ENCODE data around the gene CNNM2. TPM values are rescaled to one million over a fixed set of nuclear protein-coding genes. Genes with fewer than 3 reads are reported as not detected.
"Not testable (repeated sequence)": the region's sequence is repeated elsewhere in the genome, so short reads cannot be mapped to it uniquely, and the experiment has no call there.

Gene CNNM2
- polyA plus RNA-seq, 3 donors from 2014 or later: 5.3 to 6.5 (median 5.8) TPM

GRCh38 chr10:103067099-103067477 is 149.0 kb downstream of the CNNM2 start:
- H3K4me1 Mint-ChIP-seq: peaks cover 28 to 31% of the 10 kb centered on the region in 2 donors
- not testable (repeated sequence) for DNase-seq, H3K36me3 Mint-ChIP-seq, H3K4me3 Mint-ChIP-seq, H3K27ac Mint-ChIP-seq, H3K9me3 Mint-ChIP-seq
- H3K27me3 Mint-ChIP-seq (ENCODE audit: low read depth in 3 of 3): peaks cover 0 to 10% (median 2%) of the 10 kb centered on the region in 3 donors

DNA sequence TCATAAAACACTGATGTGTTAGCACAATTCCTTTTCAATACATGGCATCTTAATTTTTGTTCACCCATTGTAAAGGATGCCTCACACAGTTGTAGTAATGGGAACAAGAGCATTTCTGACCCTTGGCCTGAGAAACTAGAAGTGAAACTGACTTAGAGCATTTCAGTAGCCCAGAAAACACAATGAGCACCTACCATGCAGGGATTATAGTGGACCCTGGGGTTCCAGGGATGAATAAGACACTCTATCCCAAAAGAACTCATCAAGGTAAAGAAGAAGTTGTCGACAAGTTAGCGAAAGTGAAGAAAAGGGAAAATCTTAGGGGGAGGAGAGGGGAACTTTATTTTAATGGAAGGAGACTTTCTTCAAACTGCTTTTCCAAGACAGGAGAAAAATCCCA is 149.4 kb downstream of the CNNM2 start:
- H3K4me3 Mint-ChIP-seq: no peak overlapping the region
- no peak for DNase-seq
- peaks cover 0 to 10% (median 2%) of the 10 kb centered on the region in 3 donors for H3K27me3 Mint-ChIP-seq (ENCODE audit: low read depth in 3 of 3)
- H3K27ac Mint-ChIP-seq: peak overlapping the region in 1 of 6 donors; percentile 51
- H3K4me1 Mint-ChIP-seq: peaks cover 28 to 31% of the 10 kb centered on the region in 2 donors
- no peaks in the 10 kb centered on the region for H3K9me3 Mint-ChIP-seq
- peaks cover 0 to 7% (median 3%) of the 10 kb centered on the region in 3 donors for H3K36me3 Mint-ChIP-seq

DNA sequence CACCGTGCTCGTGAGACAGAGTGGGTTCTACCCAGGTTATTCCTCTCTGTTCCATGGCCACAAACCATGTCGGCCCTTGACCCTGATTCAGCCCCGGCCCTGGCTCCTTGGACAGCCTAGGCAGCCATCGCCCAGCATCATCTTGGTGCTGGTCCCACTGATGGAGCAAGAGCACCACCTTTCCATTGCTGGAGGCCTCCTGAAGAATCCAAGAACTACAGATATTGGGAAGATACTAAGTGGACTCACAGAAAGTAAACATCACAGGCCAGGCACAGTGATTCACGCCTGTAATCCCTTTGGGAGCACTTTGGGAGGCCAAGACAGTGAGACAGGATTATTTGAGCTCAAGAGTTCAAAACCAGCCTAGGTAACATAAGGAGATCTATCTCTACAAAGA is 149.9 kb downstream of the CNNM2 start:
- Mint-ChIP-seq H3K36me3 (peaks cover 0 to 7% (median 3%) of the 10 kb centered on the region in 3 donors), H3K27ac (peak overlapping the region in 1 of 6 donors; percentile 48), H3K4me1 (peaks cover 28 to 31% of the 10 kb centered on the region in 2 donors), H3K9me3 (no peaks in the 10 kb centered on the region), H3K4me3 (no peak overlapping the region), H3K27me3 (ENCODE audit: low read depth in 3 of 3) (peaks cover 0 to 8% (median 2%) of the 10 kb centered on the region in 3 donors)
- no peak for DNase-seq

- Mint-ChIP-seq H3K27ac (peak overlapping the region; percentile 63 to 80 (median 74)), H3K4me1 (peaks cover 28 to 31% of the 10 kb centered on the region in 2 donors), H3K9me3 (no peaks in the 10 kb centered on the region), H3K36me3 (peaks cover under 1 to 9% (median 3%) of the 10 kb centered on the region in 3 donors), H3K27me3 (ENCODE audit: low read depth in 3 of 3) (peaks cover 0 to 8% (median 2%) of the 10 kb centered on the region in 3 donors), H3K4me3 (peak overlapping the region in 2 of 5 donors; percentile 40 to 46)
- peak; percentile 61 to 70 (median 69) for DNase-seq
Measured at GRCh38 chr10:103069453-103070331, 151.6 kb downstream of the CNNM2 start.

DNA sequence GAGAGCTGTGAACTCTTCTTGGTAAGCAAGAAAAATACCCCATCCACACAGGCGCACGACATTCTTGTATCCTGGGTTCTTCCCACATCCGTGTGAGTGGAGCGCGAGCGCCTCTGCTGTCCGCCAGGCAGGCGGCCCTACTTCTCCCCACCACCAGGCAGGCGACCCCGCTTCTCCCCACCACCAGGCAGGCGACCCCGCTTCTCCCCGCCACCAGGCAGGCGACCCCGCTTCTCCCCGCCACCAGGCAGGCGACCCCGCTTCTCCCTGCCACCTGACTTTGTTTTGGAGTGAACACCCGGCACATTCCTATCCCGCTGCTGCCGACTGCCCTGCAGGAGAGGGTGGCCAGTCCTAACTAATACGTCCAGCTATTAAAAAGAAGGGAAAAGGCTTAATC is 154.2 kb downstream of the CNNM2 start:
- no peak for DNase-seq
- H3K4me1 Mint-ChIP-seq: peaks cover 28 to 31% of the 10 kb centered on the region in 2 donors

DNA sequence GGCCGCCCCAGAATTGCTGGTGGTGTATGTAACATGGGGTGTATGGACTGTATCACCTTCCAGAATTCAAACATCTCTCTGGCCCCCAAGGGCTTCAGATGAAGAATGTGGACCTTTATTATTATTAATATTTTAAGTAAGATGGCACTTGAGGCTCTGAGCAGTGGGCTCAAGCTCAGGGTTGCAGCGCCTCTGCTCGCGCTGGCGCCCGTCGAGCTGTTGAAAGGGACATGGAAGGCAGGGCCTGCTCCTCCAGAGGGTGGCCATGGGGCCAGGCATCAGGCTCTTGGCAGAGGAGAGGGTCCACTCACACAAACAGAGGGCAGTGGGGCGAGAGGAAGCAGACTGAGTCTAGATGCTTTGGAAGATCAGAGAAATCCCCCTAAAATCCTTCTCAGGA is 154.8 kb downstream of the CNNM2 start:
- Mint-ChIP-seq H3K36me3 (peaks cover 15 to 17% (median 16%) of the 10 kb centered on the region in 3 donors), H3K27ac (no peak overlapping the region), H3K4me1 (peaks cover 28 to 31% of the 10 kb centered on the region in 2 donors), H3K4me3 (no peak overlapping the region), H3K27me3 (ENCODE audit: low read depth in 3 of 3) (peaks cover 0 to 5% (median 3%) of the 10 kb centered on the region in 3 donors), H3K9me3 (no peaks in the 10 kb centered on the region)
- no peak for DNase-seq

More for the DNA sequence above, 154.2 kb downstream of the CNNM2 start:
- Mint-ChIP-seq H3K36me3 (peaks cover 10 to 14% (median 10%) of the 10 kb centered on the region in 3 donors), H3K27ac (no peak overlapping the region), H3K27me3 (ENCODE audit: low read depth in 3 of 3) (peaks cover 0 to 8% (median 3%) of the 10 kb centered on the region in 3 donors), H3K9me3 (no peaks in the 10 kb centered on the region), H3K4me3 (no peak overlapping the region)

GRCh38 chr10:103077020-103077419 is 158.9 kb downstream of the CNNM2 start:
- Mint-ChIP-seq H3K36me3 (peaks cover 21 to 22% (median 21%) of the 10 kb centered on the region in 3 donors), H3K4me1 (no peaks in the 10 kb centered on the region), H3K9me3 (no peaks in the 10 kb centered on the region), H3K27ac (no peak overlapping the region), H3K27me3 (ENCODE audit: low read depth in 3 of 3) (peaks cover 0 to 4% (median 0%) of the 10 kb centered on the region in 3 donors), H3K4me3 (no peak overlapping the region)
- no peak for DNase-seq

GRCh38 chr10:103077491-103078308 is 159.6 kb downstream of the CNNM2 start:
- H3K27me3 Mint-ChIP-seq (ENCODE audit: low read depth in 3 of 3): peaks cover 0 to 4% (median 0%) of the 10 kb centered on the region in 3 donors
- no peak overlapping the region for H3K4me3 Mint-ChIP-seq
- no peaks in the 10 kb centered on the region for H3K9me3 Mint-ChIP-seq
- no peak overlapping the region for H3K27ac Mint-ChIP-seq
- H3K36me3 Mint-ChIP-seq: peaks cover 21 to 22% (median 21%) of the 10 kb centered on the region in 3 donors
- no peak for DNase-seq
- H3K4me1 Mint-ChIP-seq: no peaks in the 10 kb centered on the region

GRCh38 chr10:103078309-103078615 is 160.2 kb downstream of the CNNM2 start:
- H3K27ac Mint-ChIP-seq: peak overlapping the region in 1 of 6 donors; percentile 7
- H3K4me3 Mint-ChIP-seq: no peak overlapping the region
- no peaks in the 10 kb centered on the region for H3K9me3 Mint-ChIP-seq
- peaks cover 21 to 22% (median 21%) of the 10 kb centered on the region in 3 donors for H3K36me3 Mint-ChIP-seq
- no peaks in the 10 kb centered on the region for H3K4me1 Mint-ChIP-seq
- peaks cover 0 to 4% (median 0%) of the 10 kb centered on the region in 3 donors for H3K27me3 Mint-ChIP-seq (ENCODE audit: low read depth in 3 of 3)
- no peak for DNase-seq

DNA sequence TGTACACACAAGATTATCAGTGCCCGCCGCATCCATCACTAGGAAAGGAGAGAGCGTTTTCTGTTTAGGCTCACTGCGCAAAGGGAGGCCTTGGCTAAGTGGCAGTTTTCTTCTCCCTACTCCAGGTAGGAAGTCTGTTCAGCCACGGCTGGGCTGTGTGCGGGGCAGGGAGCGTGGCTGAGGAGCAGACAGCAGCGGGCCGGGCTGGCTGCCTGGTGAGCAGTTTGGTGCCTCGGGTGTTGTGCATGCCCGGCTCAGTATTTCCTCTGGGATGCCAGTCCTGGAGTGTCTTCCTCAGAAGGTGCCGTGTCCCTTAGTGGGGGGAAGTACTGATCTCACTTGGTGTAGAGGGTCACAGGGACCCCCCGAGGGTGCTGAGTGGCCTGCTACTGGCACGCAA is 160.6 kb downstream of the CNNM2 start:
- Mint-ChIP-seq H3K36me3 (peaks cover 21 to 22% (median 21%) of the 10 kb centered on the region in 3 donors), H3K4me1 (no peaks in the 10 kb centered on the region), H3K9me3 (no peaks in the 10 kb centered on the region), H3K27ac (peak overlapping the region in 1 of 6 donors; percentile 1), H3K4me3 (no peak overlapping the region), H3K27me3 (ENCODE audit: low read depth in 3 of 3) (peaks cover 0 to 4% (median 0%) of the 10 kb centered on the region in 3 donors)
- no peak for DNase-seq

GRCh38 chr10:103079100-103079499 is 161.0 kb downstream of the CNNM2 start:
- peaks cover 21 to 25% (median 21%) of the 10 kb centered on the region in 3 donors for H3K36me3 Mint-ChIP-seq
- no peaks in the 10 kb centered on the region for H3K9me3 Mint-ChIP-seq
- peaks cover 0 to 4% (median 3%) of the 10 kb centered on the region in 3 donors for H3K27me3 Mint-ChIP-seq (ENCODE audit: low read depth in 3 of 3)
- no peak overlapping the region for H3K4me3 Mint-ChIP-seq
- H3K27ac Mint-ChIP-seq: no peak overlapping the region
- H3K4me1 Mint-ChIP-seq: no peaks in the 10 kb centered on the region
- no peak for DNase-seq

DNA sequence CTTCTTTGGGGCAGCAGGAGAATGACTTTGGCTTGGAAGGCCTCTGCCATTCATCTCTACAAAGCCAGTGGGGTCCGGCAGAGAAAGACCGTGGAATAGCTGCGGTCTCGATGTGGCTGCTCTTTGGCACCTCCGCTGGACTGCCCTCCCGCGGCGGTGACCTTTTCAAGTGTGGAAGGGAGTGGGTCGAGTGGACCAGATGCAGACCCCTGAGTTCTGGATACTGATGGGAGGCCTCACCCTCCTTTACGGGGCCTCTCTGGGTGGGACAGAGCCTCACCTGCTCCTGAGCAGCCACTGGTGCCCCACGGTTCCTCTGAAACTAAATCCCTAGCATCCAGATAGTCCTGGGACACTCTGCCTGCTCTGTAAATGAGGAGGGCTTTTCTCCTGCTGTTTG is 161.9 kb downstream of the CNNM2 start:
- no peak for DNase-seq
- Mint-ChIP-seq H3K27me3 (ENCODE audit: low read depth in 3 of 3) (peaks cover 0 to 4% (median 3%) of the 10 kb centered on the region in 3 donors), H3K4me3 (no peak overlapping the region), H3K36me3 (peaks cover 16 to 26% (median 19%) of the 10 kb centered on the region in 3 donors), H3K27ac (no peak overlapping the region), H3K4me1 (no peaks in the 10 kb centered on the region), H3K9me3 (no peaks in the 10 kb centered on the region)

DNA sequence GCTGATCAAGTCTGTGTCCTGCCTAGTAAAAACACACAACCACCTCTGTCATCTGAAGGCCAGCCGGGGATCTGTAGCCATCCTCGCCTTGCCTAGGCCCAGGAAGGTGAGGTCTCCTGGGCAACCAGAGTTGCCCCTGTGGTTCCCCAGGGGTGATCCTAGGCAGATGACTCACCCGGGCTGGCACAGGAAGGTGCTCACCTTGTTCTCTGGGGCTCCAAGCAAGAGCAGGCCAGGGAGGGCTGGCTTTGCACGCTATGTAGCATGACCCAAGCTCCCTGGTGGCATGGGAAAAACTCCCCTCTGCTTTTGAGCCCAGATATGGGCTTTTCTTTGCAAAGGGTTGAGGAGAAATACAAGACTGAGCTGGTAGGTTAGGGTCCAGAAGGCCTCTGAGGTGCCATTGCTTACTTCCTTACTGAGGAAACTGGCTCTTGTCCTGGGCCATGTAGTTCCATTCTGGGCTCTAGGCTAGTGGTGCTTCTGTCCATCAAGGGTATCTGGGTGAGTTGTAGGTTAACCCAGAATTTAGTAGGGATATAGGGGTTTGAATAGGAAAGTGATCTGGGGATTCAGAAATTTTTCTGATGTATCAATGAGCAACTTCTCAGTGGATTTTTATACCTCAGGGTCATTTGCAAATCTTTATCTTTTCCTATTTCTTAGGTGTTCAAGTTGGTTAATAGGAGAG is 162.9 kb downstream of the CNNM2 start:
- no peak for DNase-seq
- peaks cover 16 to 34% (median 16%) of the 10 kb centered on the region in 3 donors for H3K36me3 Mint-ChIP-seq
- no peaks in the 10 kb centered on the region for H3K4me1 Mint-ChIP-seq
- H3K9me3 Mint-ChIP-seq: no peaks in the 10 kb centered on the region
- no peak overlapping the region for H3K4me3 Mint-ChIP-seq
- no peak overlapping the region for H3K27ac Mint-ChIP-seq
- peaks cover 1 to 4% (median 3%) of the 10 kb centered on the region in 3 donors for H3K27me3 Mint-ChIP-seq (ENCODE audit: low read depth in 3 of 3)
